NCI-H1092 treated with DMSO at 0.1 percent for 48 hours (cell line): ENCODE results near the gene DLX4.

Experiments
- DNase-seq: peaks from one replicate; lab custom pipeline; 2025; lab: John Stamatoyannopoulos, UW

DLX4 gene

GRCh38 chr17:50014471-50015088 lies 45.6 kb downstream of the DLX4 start:
- no peak for DNase-seq

GRCh38 chr17:50015146-50015545 lies 46.2 kb downstream of the DLX4 start:
- no peak for DNase-seq

GRCh38 chr17:50018909-50019308 lies 49.9 kb downstream of the DLX4 start:
- no peak for DNase-seq

GRCh38 chr17:50020841-50021599 lies 52.0 kb downstream of the DLX4 start:
- no peak for DNase-seq

- DNase-seq: no peak
Observed at GRCh38 chr17:50021681-50022370, 52.8 kb downstream of the DLX4 start.

- DNase-seq: no peak
Observed at GRCh38 chr17:50022463-50023130, 53.6 kb downstream of the DLX4 start.

- no peak for DNase-seq
Observed at GRCh38 chr17:50023520-50023919, 54.5 kb downstream of the DLX4 start.
